Upper lobe of left lung (tissue), 4 donors: ENCODE data around the gene POU2F2.

Experiments
- POLR2A ChIP-seq, 4 donors: fragments of 450-650 bp; IDR thresholded peaks; one replicate each; pipeline ENCODE4 v1.5.1; 2016 to 2017; ENCODE audit warnings: antibody characterized with exemption in 4 of 4, mild to moderate bottlenecking in 2 of 4
- POLR2AphosphoS5 ChIP-seq, 2 donors: sonication (generic); formaldehyde crosslinking; IDR thresholded peaks; one replicate each; pipeline ENCODE4 v1.5.1; 2017; ENCODE audit warnings: antibody characterized with exemption in 2 of 2
- TF ChIP-seq, protein P1 (sequence below), 6 experiments: fragments of 450-650 bp in 4 of 6; fragments of 200-600 bp in 2 of 6; sonication (generic) in 2 of 6; IDR thresholded peaks; one replicate each; pipeline ENCODE4 v1.5.1; 2016 to 2019; ENCODE audit warnings: antibody characterized with exemption in 6 of 6

DNA sequence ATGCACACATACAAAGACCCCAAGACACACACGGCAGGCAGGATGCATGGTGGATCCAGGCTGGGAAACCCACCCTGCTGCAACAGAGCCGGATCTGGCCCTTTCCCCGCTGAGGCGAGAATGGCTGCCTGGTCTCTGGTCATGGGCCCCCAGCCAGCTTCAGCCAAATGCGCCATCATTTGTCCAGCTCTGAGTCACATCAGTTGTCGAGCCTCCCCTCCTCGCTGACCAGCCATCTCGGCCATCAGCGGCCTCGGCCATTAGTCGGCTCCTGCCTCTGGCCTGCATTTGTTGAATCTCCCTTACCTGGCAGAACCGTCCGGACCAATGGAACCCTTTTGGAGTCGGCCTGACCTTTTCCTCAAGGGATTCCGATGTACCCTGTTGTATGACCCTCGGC, 38.5 kb upstream of the POU2F2 start:
- TF ChIP-seq, protein P1, sequence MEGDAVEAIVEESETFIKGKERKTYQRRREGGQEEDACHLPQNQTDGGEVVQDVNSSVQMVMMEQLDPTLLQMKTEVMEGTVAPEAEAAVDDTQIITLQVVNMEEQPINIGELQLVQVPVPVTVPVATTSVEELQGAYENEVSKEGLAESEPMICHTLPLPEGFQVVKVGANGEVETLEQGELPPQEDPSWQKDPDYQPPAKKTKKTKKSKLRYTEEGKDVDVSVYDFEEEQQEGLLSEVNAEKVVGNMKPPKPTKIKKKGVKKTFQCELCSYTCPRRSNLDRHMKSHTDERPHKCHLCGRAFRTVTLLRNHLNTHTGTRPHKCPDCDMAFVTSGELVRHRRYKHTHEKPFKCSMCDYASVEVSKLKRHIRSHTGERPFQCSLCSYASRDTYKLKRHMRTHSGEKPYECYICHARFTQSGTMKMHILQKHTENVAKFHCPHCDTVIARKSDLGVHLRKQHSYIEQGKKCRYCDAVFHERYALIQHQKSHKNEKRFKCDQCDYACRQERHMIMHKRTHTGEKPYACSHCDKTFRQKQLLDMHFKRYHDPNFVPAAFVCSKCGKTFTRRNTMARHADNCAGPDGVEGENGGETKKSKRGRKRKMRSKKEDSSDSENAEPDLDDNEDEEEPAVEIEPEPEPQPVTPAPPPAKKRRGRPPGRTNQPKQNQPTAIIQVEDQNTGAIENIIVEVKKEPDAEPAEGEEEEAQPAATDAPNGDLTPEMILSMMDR (IDR thresholded peaks at IDR 0.05) = no peak
- TF ChIP-seq POLR2A (IDR thresholded peaks at IDR 0.05) (no peak), POLR2AphosphoS5 (IDR thresholded peaks at IDR 0.05) (no peak)
